AG09319 (cell line): ENCODE measurements around the gene CTNNA3.

Source experiments
- DNase-seq: peaks from one replicate; pipeline ENCODE4 v3.0.0-alpha.2; 2010; ENCODE audit warnings: low read depth; ENCODE audit errors: extremely low read depth
- TF ChIP-seq, protein P1 (sequence below): IDR thresholded peaks from 2 replicates; pipeline ENCODE4 v1.5.1; 2011; ENCODE audit warnings: low read depth, mild to moderate bottlenecking, inconsistent platforms, low read length, moderate library complexity

Gene CTNNA3

DNA sequence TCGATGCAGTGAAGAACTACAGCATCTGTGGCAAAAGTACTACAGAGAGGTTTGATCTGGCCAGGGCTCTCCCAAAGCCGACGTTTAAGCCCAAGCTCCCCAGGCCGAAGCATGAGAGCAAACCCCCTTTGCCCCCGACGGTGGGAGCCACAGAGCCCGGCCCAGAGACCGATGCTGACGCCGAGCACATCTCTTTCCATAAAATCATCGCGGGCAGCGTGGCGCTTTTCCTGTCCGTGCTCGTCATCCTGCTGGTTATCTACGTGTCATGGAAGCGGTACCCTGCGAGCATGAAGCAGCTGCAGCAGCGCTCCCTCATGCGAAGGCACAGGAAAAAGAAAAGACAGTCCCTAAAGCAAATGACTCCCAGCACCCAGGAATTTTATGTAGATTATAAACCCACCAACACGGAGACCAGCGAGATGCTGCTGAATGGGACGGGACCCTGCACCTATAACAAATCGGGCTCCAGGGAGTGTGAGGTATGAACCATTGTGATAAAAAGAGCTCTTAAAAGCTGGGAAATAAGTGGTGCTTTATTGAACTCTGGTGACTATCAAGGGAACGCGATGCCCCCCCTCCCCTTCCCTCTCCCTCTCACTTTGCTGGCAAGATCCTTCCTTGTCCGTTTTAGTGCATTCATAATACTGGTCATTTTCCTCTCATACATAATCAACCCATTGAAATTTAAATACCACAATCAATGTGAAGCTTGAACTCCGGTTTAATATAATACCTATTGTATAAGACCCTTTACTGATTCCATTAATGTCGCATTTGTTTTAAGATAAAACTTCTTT lies 767.8 kb downstream of the CTNNA3 start:
- TF ChIP-seq, protein P1, sequence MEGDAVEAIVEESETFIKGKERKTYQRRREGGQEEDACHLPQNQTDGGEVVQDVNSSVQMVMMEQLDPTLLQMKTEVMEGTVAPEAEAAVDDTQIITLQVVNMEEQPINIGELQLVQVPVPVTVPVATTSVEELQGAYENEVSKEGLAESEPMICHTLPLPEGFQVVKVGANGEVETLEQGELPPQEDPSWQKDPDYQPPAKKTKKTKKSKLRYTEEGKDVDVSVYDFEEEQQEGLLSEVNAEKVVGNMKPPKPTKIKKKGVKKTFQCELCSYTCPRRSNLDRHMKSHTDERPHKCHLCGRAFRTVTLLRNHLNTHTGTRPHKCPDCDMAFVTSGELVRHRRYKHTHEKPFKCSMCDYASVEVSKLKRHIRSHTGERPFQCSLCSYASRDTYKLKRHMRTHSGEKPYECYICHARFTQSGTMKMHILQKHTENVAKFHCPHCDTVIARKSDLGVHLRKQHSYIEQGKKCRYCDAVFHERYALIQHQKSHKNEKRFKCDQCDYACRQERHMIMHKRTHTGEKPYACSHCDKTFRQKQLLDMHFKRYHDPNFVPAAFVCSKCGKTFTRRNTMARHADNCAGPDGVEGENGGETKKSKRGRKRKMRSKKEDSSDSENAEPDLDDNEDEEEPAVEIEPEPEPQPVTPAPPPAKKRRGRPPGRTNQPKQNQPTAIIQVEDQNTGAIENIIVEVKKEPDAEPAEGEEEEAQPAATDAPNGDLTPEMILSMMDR: no peak
- DNase-seq: no peak

DNA sequence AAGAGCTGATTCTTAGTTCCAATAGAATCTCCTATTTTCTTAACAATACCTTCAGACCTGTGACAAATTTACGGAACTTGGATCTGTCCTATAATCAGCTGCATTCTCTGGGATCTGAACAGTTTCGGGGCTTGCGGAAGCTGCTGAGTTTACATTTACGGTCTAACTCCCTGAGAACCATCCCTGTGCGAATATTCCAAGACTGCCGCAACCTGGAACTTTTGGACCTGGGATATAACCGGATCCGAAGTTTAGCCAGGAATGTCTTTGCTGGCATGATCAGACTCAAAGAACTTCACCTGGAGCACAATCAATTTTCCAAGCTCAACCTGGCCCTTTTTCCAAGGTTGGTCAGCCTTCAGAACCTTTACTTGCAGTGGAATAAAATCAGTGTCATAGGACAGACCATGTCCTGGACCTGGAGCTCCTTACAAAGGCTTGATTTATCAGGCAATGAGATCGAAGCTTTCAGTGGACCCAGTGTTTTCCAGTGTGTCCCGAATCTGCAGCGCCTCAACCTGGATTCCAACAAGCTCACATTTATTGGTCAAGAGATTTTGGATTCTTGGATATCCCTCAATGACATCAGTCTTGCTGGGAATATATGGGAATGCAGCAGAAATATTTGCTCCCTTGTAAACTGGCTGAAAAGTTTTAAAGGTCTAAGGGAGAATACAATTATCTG lies 768.6 kb downstream of the CTNNA3 start:
- TF ChIP-seq, protein P1: no peak
- no peak for DNase-seq

DNA sequence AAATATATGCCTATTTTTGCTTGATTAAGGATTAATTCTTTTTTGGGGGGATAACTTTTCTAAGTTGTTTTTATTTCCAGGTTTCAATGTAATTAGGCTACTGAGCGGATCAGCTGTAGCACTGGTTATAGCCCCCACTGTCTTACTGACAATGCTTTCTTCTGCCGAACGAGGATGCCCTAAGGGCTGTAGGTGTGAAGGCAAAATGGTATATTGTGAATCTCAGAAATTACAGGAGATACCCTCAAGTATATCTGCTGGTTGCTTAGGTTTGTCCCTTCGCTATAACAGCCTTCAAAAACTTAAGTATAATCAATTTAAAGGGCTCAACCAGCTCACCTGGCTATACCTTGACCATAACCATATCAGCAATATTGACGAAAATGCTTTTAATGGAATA lies 769.2 kb downstream of the CTNNA3 start:
- DNase-seq: no peak
- TF ChIP-seq, protein P1: no peak

DNA sequence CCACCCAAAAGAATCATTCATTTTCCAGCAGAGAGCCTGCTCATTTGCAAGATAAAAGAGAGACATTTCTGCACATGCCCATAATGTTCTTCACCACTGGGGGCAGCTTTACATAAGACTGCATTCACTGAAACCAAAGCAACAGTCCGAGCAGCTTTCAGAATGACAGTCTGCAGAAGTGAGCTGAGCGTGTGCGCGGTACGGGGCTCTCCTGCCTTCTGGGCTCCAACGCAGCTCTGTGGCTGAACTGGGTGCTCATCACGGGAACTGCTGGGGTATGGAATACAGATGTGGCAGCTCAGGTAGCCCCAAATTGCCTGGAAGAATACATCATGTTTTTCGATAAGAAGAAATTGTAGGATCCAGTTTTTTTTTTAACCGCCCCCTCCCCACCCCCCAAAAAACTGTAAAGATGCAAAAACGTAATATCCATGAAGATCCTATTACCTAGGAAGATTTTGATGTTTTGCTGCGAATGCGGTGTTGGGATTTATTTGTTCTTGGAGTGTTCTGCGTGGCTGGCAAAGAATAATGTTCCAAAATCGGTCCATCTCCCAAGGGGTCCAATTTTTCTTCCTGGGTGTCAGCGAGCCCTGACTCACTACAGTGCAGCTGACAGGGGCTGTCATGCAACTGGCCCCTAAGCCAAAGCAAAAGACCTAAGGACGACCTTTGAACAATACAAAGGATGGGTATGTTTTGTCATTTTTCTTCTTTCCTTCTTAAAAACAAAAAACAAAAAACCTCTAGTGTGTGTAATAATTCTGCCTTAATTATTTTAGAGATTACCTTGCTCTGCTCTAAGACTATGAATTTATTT lies 769.9 kb downstream of the CTNNA3 start, which contains the start of gene LRRTM3:
TSS of gene LRRTM3 (plus strand) at position 141 of the 820 bp plus-strand sequence.
- no peak for DNase-seq
- TF ChIP-seq, protein P1: peak; percentile 40

DNA sequence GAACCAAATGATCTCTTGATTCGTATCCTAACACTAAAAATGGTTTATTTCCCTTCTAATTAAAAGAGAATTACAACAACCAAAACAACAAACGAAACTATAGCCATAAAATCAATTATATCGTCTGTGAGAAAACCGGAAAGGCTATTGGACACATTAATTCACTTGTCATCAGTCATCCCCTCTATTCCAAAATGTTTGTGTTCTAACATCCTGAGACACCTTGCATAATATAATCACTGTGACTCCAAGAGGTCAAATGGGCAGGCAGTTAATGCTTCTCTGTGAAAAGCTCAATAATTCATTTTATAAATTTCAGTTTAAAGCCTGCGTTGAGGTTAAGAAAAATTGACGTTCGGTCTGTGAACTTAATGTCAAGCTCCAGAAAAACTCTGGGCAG lies 770.6 kb downstream of the CTNNA3 start:
- TF ChIP-seq, protein P1: no peak
- DNase-seq: no peak

DNA sequence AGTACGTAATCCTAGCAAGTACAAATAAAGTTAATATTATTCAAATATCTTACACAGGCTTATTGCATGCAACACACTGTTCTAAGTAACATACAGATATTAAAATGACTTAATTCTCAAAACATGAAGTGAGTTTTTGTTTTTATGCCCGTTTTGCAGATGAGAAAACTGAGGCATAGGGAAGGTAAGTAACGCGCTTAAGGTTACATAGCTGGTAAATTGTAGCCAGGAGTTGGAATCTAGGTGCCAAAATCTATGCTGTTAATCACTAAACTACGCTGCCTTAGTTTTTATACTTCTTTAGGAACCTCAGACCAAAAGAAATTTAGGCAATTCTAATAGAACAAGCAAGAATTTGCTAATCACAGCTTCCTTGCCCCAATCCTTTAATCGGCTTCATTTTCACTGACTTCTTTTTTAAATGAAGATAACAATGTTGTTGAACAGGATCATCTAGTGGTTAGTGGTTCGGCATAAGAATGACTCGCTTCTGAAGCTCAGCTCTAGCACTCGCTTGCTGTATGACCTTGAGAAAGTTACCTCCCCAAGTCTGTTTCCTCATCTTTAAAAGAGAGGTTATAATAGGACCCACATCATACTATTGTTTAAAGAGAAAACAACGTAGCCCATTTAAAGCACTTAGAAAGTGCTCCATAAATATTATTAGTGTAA lies 771.2 kb downstream of the CTNNA3 start:
- no peak for DNase-seq
- TF ChIP-seq, protein P1: no peak
